Epithelial cell of esophagus (primary cell): ENCODE results near the gene B3GAT1.

ENCODE experiments used
- DNase-seq: peaks from one replicate; pipeline ENCODE4 v3.0.0; 2010; ENCODE audit warnings: low read depth
- H3K4me3 ChIP-seq: 2 replicates; pipeline ENCODE4 v1.5.1; 2011; ENCODE audit warnings: mild to moderate bottlenecking, low read length, control low read depth
- CTCF ChIP-seq: IDR thresholded peaks from 2 replicates; pipeline ENCODE4 v1.5.1; 2011; ENCODE audit warnings: low read depth, mild to moderate bottlenecking, low read length, control low read depth, inconsistent platforms; ENCODE audit not compliant: insufficient read depth; ENCODE audit errors: missing control alignments

The B3GAT1 gene

GRCh38 chr11:134330611-134331353 lies 81.3 kb downstream of the B3GAT1 start:
- TF ChIP-seq CTCF: no peak
- peak overlapping the region; percentile 40 for H3K4me3 ChIP-seq
- DNase-seq: no peak
